ENCODE results near the gene TEX261. TPM values are rescaled to one million over a fixed set of nuclear protein-coding genes. Genes with fewer than 3 reads are reported as not detected.

Gene TEX261
- total RNA-seq, 1 donor from 2014 or later: 54.1 TPM

- DNase-seq: no peak
- no peak overlapping the region for H3K4me3 Mint-ChIP-seq
- H3K9me3 Mint-ChIP-seq: no peaks in the 10 kb centered on the region
- peaks cover 25% of the 10 kb centered on the region for H3K4me1 Mint-ChIP-seq
- ATAC-seq (ENCODE audit: low read depth): no peak
- no peak for TF ChIP-seq CTCF (IDR thresholded peaks at IDR 0.05)
- peaks cover 70% of the 10 kb centered on the region for H3K36me3 Mint-ChIP-seq (ENCODE audit: low read depth)
- ChIA-PET POLR2A (no interaction called here), CTCF (no interaction called here)
- no peaks in the 10 kb centered on the region for H3K27me3 Mint-ChIP-seq
- intact Hi-C loops (cut with micrococcal nuclease): loop anchor here (10.0 kb wide), 1 partner anchor 1075 kb away; the partner anchor contains the start of gene MXD1
- H3K27ac Mint-ChIP-seq: no peak overlapping the region
Measured at GRCh38 chr2:70990216-70990615, 4.5 kb downstream of the TEX261 start.

GRCh38 chr2:70988726-70989648 lies 5.7 kb downstream of the TEX261 start:
- ATAC-seq (ENCODE audit: low read depth): no peak

GRCh38 chr2:70988151-70988550 lies 6.5 kb downstream of the TEX261 start:
- Mint-ChIP-seq H3K9me3 (no peaks in the 10 kb centered on the region), H3K4me1 (peaks cover 19% of the 10 kb centered on the region), H3K4me3 (no peak overlapping the region), H3K27ac (no peak overlapping the region), H3K27me3 (no peaks in the 10 kb centered on the region), H3K36me3 (ENCODE audit: low read depth) (peaks cover 64% of the 10 kb centered on the region)
- DNase-seq (no peak), ATAC-seq (ENCODE audit: low read depth) (no peak)
- ChIA-PET POLR2A (no interaction called here), CTCF (interaction anchor here (1.0 kb wide), 1 partner anchor 14 kb away, joined by 3 read pairs; no protein-coding TSS in a partner anchor)
- TF ChIP-seq CTCF (IDR thresholded peaks at IDR 0.05): no peak
- intact Hi-C loops (cut with micrococcal nuclease): no loop called here

More at GRCh38 chr2:70988726-70989648, 5.7 kb downstream of the TEX261 start:
- H3K4me3 Mint-ChIP-seq: no peak overlapping the region
- no peak overlapping the region for H3K27ac Mint-ChIP-seq
- H3K36me3 Mint-ChIP-seq (ENCODE audit: low read depth): peaks cover 67% of the 10 kb centered on the region
- H3K4me1 Mint-ChIP-seq: peaks cover 27% of the 10 kb centered on the region
- no peaks in the 10 kb centered on the region for H3K27me3 Mint-ChIP-seq
- no peak for TF ChIP-seq CTCF (IDR thresholded peaks at IDR 0.05)
- no peak for DNase-seq
- ChIA-PET CTCF (interaction anchor here (0.6 to 0.9 kb wide), 2 partner anchors 10 to 13 kb away, joined by 3 read pairs; no protein-coding TSS in a partner anchor), POLR2A (no interaction called here)
- intact Hi-C loops (cut with micrococcal nuclease): no loop called here
- no peaks in the 10 kb centered on the region for H3K9me3 Mint-ChIP-seq

GRCh38 chr2:70987386-70987785 lies 7.3 kb downstream of the TEX261 start:
- no peak overlapping the region for H3K27ac Mint-ChIP-seq

More at GRCh38 chr2:70987386-70987785, 7.3 kb downstream of the TEX261 start:
- intact Hi-C loops (cut with micrococcal nuclease): no loop called here
- Mint-ChIP-seq H3K4me1 (peaks cover 13% of the 10 kb centered on the region), H3K27me3 (no peaks in the 10 kb centered on the region), H3K9me3 (no peaks in the 10 kb centered on the region), H3K36me3 (ENCODE audit: low read depth) (peaks cover 64% of the 10 kb centered on the region), H3K4me3 (no peak overlapping the region)
- CTCF ChIA-PET: interaction anchor here (1.0 kb wide), 1 partner anchor 15 kb away, joined by 3 read pairs; no protein-coding TSS in a partner anchor
- POLR2A ChIA-PET: no interaction called here
- no peak for TF ChIP-seq CTCF (IDR thresholded peaks at IDR 0.05)
- ATAC-seq (ENCODE audit: low read depth) (no peak), DNase-seq (no peak)

Data from activated B cell treated with CpG ODN at 0.5 μM for 24 hours (primary cell).